Measurements from ENCODE around the gene DNAH11. TPM values are rescaled to one million over a fixed set of nuclear protein-coding genes. Genes with fewer than 3 reads are reported as not detected.
A peak's percentile ranks its signal among the peaks of the same experiment; 100 is the strongest.

DNAH11 gene
- total and polyA plus RNA-seq, 2 of the 4 experiments (the other 2 are of a cell fraction): not detected

DNA sequence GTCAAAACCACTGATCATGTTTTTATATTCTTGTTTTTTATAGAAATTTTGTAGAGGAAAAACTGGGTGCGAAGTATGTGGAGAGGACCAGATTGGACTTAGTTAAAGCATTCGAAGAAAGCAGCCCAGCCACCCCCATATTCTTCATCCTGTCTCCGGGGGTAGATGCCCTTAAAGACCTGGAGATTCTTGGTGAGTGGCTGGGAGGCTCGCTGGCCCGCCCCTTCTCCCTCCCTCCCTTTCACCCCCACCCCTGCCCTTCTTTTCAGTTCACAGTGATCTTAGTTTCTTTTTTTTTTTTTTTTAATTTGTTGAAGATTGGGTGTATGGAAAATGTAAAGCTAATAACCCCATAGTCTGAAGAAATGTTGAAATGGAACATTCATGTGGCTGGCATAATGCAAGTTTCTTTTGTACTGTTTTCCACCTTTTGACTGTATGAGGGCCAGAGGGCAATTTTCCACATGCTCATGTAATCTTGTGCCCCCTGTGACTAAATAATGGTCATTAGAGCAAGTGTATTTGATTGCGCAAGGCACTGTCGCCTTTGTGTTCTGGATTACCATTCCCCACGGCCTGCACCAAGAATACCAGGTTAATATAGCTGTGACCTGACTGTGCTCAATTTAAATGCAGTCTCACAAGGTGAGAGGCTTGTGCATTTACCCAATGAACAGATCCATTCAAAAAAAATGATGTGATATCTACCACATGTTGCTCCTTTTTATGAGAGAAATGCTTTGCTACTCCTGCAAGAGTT is 325.2 kb downstream of the DNAH11 start:
- Histone ChIP-seq H3K4me3 (ENCODE audit: insufficient read depth, low read depth, low read length) (no peak overlapping the region), H2BK5ac (ENCODE audit: low read depth, low read length, poor library complexity, severe bottlenecking) (no peak overlapping the region), H4K20me1 (ENCODE audit: insufficient read depth, low read length) (no peaks in the 10 kb centered on the region), H3K9me1 (ENCODE audit: insufficient read depth, low read length) (no peaks in the 10 kb centered on the region), H3K14ac (replicated peaks; ENCODE audit: low read depth, low read length) (no peak overlapping the region), H4K5ac (ENCODE audit: low read depth, low read length) (no peak overlapping the region), H3K18ac (ENCODE audit: low read depth, low read length) (no peak overlapping the region), H3K4me2 (ENCODE audit: low read depth, low read length) (no peak overlapping the region), H4K8ac (ENCODE audit: low read depth in 2 of 2, low read length in 2 of 2) (no peak overlapping the region), H2AFZ (replicated peaks; ENCODE audit: low read length, poor library complexity) (no peak overlapping the region), H2BK15ac (ENCODE audit: low read depth, low read length) (no peak overlapping the region), H4K91ac (ENCODE audit: insufficient read depth, low read depth, low read length) (no peak overlapping the region), H3K27ac (ENCODE audit: insufficient read depth, low read length) (no peak overlapping the region), H3K56ac (ENCODE audit: extremely low read depth, insufficient read depth, low read length) (no peak overlapping the region), H3K79me1 (ENCODE audit: low read depth in 1 of 2, low read length in 2 of 2) (no peaks in the 10 kb centered on the region), H3K27me3 (ENCODE audit: control insufficient read depth, insufficient read depth, low read length) (no peaks in the 10 kb centered on the region), H2AK9ac (replicated peaks; ENCODE audit: low read depth, low read length, poor library complexity) (no peak overlapping the region), H2BK20ac (ENCODE audit: low read depth, low read length) (no peak overlapping the region), H3K9ac (ENCODE audit: low read depth, low read length) (no peak overlapping the region), H3K9me3 (ENCODE audit: control insufficient read depth, insufficient read depth, low read length) (no peaks in the 10 kb centered on the region), H3K4me1 (ENCODE audit: control insufficient read depth, insufficient read depth, low read length) (no peaks in the 10 kb centered on the region), H3K36me3 (ENCODE audit: control insufficient read depth, insufficient read depth, low read length) (no peaks in the 10 kb centered on the region), H3K4ac (ENCODE audit: low read depth, low read length) (no peak overlapping the region), H3K23ac (ENCODE audit: low read depth, low read length) (no peak overlapping the region), H2BK120ac (ENCODE audit: low read depth, low read length) (no peak overlapping the region), H2AK5ac (ENCODE audit: low read depth, low read length) (no peak overlapping the region)
- no TSS peak for BruUV-seq (replicated peaks)
- in situ Hi-C loops (cut with MboI; ENCODE audit: low sequenced_read_pairs): no loop called here
- intact Hi-C loops (cut with micrococcal nuclease): no loop called here
- no peak for DNase-seq
- TF ChIP-seq, protein P1, sequence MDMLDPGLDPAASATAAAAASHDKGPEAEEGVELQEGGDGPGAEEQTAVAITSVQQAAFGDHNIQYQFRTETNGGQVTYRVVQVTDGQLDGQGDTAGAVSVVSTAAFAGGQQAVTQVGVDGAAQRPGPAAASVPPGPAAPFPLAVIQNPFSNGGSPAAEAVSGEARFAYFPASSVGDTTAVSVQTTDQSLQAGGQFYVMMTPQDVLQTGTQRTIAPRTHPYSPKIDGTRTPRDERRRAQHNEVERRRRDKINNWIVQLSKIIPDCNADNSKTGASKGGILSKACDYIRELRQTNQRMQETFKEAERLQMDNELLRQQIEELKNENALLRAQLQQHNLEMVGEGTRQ (IDR thresholded peaks at IDR 0.05; ENCODE audit: low read depth, low read length): no peak
- peak; percentile 75 for TF ChIP-seq CEBPB (IDR thresholded peaks at IDR 0.05; ENCODE audit: low read depth, low read length)
- no peak for TF ChIP-seq NFE2L2 (IDR thresholded peaks at IDR 0.05; ENCODE audit: low read depth, low read length)
- TF ChIP-seq RAD21 (IDR thresholded peaks at IDR 0.05; ENCODE audit: low read length): no peak
- dilution Hi-C loops (cut with HindIII; ENCODE audit: low sequenced_read_pairs, unreplicated experiment): no loop called here
- ChIA-PET CTCF (no interaction called here), POLR2A (ENCODE audit: unreplicated experiment) (interaction anchor here (0.5 kb wide), 1 partner anchor 367 kb away, joined by 3 read pairs; no protein-coding TSS in a partner anchor)
- no CpG with 5 or more reads among the region's 8 CpGs for WGBS, 2 experiments (ENCODE audit: extremely low coverage in 2 of 2, insufficient read length in 1 of 2)
- ATAC-seq (ENCODE audit: low read depth): no peak

Data from IMR-90 (cell line).